Tibial nerve (tissue), 4 donors: ENCODE results near the gene PRR14.

Experiments used
- CTCF ChIP-seq, 5 experiments: fragments of 200-600 bp in 3 of 5; fragments of 450-650 bp in 2 of 5; sonication (generic) in 3 of 5; IDR thresholded peaks; one replicate each; pipeline ENCODE4 v1.5.1; 2016 to 2019; ENCODE audit warnings: antibody characterized with exemption in 5 of 5, mild to moderate bottlenecking in 3 of 5, moderate library complexity in 2 of 5
- EP300 ChIP-seq, 2 donors: sonication (generic); formaldehyde crosslinking; IDR thresholded peaks; one replicate each; pipeline ENCODE4 v1.6.1; 2017; ENCODE audit warnings: antibody characterized with exemption in 2 of 2, mild to moderate bottlenecking in 1 of 2
- POLR2A ChIP-seq, 2 donors: fragments of 450-650 bp; IDR thresholded peaks; one replicate each; pipeline ENCODE4 v1.6.1; 2017; ENCODE audit warnings: antibody characterized with exemption in 2 of 2, mild to moderate bottlenecking in 2 of 2, moderate library complexity in 2 of 2

DNA sequence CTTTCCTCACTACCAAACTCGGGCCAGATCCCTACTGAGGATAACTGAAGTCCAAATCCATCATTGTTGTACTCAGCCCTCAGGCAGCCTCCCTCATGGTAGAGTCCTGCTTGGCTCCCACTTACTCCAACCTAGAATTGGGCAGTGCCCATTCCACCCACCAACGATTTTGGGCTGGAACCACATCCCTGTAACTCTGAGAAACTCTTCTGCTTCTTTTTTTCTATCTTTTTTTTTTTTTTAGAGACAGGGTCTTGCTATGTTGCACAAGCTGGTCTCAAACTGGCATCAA, 1.2 kb downstream of the PRR14 start:
- TF ChIP-seq CTCF (IDR thresholded peaks at IDR 0.05), result no peak
- TF ChIP-seq POLR2A (IDR thresholded peaks at IDR 0.05), result no peak
- no peak for TF ChIP-seq EP300 (IDR thresholded peaks at IDR 0.05)
